GM19438 (cell line): ENCODE results near the gene TUBB4A.
"Not testable (repeated sequence)": the region's sequence is repeated elsewhere in the genome, so short reads cannot be mapped to it uniquely, and the experiment has no call there.

Experiments
- ATAC-seq: cut with Tn5 transposase; IDR thresholded peaks from one replicate; pipeline ENCODE4 v1.9.1; 2021; ENCODE audit warnings: low read depth; ENCODE audit not compliant: unreplicated experiment

The TUBB4A gene

DNA sequence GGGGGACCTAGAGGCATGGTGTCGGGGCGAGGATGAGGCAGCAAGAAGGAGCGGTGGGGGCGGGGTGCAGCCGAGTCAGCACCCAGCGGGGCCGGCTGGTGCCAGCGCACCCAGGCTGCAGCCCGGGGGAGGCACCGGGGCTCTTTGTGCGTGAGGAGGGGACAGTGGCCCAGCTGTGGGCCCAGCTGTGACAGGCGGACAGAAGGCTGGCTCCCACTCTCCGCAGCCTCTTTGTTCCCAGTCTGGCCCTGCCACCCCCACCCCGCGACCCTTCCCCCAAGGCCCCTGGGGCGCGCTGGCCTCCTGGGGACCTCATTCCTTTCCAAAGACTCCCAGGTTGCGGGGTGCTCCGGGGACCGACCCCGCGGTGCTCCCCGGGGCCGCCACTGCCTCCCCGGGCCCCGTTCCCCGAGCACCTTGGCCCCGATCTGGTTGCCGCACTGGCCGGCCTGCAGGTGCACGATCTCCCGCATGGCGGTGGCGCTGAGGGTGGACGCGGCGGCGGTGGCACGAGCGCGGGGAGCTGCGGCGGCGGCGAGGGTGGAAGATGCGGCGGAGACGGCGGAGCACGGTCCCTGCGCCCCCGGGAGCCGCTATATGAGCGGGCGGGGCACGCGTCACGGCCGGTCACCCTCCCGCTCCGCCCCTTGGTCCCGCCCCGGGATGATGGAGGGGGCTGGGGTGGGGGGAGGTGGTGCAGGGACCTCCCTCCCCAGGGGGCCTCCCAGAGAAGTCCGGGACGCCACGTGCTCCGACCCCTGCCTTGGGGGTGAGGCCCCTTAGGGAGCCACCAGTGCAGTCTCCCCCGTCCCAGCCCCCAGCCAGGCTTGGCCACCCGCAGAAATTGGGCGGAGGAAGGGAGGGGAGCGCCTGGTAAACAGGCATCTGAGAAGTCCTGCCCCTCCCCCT lies at the start of gene TUBB4A:
TUBB4A (minus strand) TSS at position 570 of the 909 bp plus-strand sequence; CDS start at position 473, 97 bp downstream.
- ATAC-seq = no peak

- ATAC-seq = no peak
Measured at GRCh38 chr19:6551091-6551490, 49.0 kb upstream of the TUBB4A start.

DNA sequence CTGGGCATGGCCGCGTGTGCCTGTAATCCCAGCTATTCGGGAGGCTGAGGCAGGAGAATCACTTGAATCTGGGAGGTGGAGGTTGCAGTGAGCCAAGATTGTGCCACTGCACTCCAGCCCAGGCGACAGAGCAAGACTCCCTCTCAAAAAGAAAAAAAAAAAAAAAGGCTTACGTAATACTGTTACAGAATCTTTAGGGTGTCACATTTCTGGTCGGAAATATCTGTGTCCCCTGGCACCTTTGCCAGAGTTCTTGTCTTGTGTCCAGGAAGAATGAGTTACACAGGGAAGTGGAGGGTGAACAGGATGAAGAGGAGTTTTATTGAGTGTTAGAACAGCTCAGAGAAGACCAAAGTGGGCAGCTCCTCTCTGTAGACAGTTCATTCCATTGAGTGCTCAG lies 48.6 kb upstream of the TUBB4A start:
- ATAC-seq = not testable (repeated sequence)

DNA sequence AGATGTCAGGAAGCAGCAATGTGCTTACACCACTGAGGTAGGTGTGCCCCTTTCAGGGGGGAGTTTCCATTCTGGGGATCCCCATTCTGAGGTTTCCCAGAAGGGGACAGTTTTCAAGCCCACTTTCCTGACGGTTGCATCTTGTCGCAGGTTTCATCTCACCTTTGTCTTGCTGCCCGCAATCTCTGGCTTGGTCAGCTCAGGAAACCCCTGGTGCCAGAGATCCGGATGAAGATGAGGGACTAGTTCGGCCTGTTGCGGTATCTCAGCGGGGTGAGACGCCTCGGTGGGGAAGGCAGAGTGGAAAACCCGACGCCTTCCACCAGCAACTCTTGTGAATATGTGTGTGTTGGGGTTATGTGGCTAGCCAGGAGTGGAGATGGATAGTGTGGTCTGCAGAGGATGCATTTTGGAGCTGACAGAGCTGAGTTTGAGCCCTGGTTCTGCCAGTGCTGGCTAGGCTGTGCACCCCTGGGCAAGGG lies 41.8 kb upstream of the TUBB4A start:
- no peak for ATAC-seq

DNA sequence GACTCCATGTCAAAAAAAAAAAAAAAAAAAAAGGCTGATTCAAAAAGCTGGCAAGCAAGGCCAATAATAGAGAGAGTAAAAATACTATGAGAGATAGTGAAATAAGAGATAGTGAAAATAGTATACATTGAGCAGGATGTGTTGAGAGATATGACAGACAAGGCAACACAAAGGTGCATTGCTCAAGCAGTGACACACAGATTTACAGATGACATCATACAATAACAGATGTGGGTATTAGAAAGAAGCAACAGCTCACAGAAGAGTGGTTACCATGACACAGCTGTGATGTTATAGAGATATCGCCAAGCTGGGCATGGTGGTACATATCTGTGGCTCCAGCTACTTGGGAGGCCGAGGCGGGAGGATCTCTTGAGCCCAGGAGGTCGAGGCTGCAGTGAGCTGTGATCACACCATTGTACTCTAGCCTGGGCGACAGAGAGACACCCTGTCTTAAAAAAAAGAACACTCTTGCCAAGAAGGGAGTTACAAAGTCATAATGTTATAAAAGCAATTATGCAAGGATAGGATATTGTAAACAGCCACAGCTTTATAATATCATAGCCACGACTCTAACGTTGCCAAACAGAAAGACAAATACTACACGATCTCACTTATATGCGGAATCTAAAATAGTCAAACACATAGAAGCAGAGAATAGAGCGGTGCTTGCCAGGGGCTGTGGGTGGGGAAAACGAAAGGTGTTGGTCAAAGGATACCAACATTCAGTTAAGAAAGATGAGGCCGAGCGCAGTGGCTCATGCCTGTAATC lies 39.0 kb upstream of the TUBB4A start:
- ATAC-seq = no peak

DNA sequence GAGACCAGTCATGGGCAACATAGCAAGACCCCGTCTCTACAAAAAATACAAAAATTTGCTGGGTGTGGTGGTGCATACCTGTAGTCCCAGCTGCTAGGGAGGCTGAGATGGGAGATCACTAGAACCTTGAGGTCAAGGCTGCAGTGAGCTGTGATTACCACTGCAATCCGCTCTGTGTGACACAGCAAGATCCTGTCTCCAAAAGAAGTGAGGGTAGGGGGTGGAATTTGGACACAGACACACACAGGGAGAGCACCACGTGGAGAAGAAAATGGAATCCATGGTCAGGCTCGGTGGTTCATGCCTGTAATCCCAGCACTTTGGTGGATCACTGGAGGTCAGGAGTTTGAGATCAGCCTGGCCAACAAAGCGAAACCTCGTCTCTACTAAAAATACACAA lies 37.4 kb upstream of the TUBB4A start:
- ATAC-seq = no peak

- no peak for ATAC-seq
Measured at GRCh38 chr19:6535558-6536137, 33.5 kb upstream of the TUBB4A start.

GRCh38 chr19:6534451-6535093 lies 32.5 kb upstream of the TUBB4A start:
- ATAC-seq = no peak

- no peak for ATAC-seq
Measured at GRCh38 chr19:6533746-6534418, 31.8 kb upstream of the TUBB4A start.

- no peak for ATAC-seq
Measured at GRCh38 chr19:6533000-6533328, 30.9 kb upstream of the TUBB4A start.

- ATAC-seq = no peak
Measured at GRCh38 chr19:6532244-6532999, 30.3 kb upstream of the TUBB4A start.

GRCh38 chr19:6531956-6532243 lies 29.8 kb upstream of the TUBB4A start:
- ATAC-seq = no peak

DNA sequence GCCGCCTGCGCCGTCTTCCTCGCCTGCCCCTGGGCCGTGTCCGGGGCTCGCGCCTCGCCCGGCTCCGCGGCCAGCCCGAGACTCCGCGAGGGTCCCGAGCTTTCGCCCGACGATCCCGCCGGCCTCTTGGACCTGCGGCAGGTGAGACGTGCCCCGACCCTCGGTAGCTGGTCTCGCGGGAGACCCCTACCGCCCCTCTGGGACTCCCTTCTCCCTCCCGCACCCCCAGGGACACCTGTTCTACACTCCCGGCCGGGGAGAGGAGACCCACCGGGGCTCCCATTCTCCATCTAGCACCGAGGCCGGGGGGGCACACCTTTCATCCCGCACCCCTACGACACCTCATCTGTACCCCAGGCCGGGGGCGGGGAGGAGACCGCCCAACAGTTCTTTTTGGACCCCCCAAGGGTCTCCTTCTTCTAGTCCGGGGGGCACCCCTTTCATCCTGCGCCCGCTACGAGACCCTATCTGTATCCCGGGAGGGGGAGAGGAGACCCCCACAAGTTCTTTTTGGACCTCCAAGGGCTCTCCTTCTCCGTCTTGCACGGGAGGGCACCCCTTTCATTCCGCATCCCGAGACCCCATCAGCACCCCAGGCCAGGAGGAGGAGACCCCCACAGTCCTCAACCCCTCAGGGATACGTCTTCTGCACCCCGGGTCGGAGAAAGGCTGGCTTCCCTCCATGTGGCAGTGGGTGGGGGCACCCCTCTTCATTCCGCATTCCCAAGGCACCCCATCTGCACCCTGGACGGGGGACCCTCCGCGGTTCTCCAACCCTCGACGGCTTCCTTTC lies 29.2 kb upstream of the TUBB4A start:
- ATAC-seq = no peak

DNA sequence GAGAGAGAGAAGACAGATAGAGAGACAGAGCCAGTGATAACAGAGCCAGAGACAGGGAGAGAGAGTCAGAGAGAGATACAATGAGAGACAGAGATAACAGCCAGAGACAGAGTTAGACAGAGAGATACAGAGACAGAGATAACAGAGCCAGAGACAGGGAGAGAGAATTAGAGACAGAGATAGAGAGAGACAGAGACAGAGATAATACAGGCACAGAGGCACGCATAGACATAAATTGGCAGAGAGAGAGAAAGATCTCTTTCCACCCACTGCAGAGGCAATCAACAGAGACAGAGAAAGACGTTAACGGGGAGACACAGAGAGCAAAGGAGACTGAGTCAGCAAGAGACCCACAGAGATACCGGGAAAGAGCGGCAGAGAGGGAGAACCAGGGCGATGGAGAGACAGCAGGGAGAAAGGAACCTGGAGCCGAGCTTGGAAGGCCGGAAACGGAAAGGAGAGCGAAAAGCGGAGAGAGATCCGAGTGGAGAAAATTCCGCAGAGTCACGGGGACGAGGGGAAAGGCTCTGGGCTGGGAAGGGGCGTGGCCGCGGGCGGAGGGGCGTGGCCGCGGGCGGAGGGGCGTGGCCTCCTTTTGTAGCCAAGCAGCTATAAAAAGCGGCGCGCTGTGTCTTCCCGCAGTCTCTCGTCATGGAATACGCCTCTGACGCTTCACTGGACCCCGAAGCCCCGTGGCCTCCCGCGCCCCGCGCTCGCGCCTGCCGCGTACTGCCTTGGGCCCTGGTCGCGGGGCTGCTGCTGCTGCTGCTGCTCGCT lies 28.5 kb upstream of the TUBB4A start, which contains the start of gene TNFSF9:
TNFSF9 (plus strand) TSS at position 641 of the 777 bp plus-strand sequence; CDS start at position 652, 11 bp downstream.
- ATAC-seq = no peak

DNA sequence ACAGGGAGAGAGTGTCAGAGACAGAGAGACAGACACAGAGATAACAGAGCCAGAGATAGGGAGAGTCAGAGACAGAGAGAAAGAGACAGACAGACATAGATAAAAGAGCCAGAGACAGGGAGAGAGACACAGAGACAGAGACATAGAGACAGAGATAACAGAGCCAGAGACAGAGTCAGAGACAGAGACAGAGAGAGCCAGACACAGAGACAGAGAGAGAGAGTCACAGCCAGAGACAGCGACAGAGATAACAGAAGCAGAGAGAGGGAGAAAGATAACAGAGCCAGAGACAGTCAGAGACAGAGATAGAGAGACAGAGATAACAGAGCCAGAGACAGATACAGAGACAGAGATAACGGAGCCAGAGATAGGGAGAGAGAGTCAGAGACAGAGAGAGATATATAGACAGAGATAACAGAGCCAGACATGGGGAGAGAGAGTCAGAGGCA lies 27.9 kb upstream of the TUBB4A start:
- no peak for ATAC-seq

GRCh38 chr19:6529351-6529750 lies 27.2 kb upstream of the TUBB4A start:
- no peak for ATAC-seq

DNA sequence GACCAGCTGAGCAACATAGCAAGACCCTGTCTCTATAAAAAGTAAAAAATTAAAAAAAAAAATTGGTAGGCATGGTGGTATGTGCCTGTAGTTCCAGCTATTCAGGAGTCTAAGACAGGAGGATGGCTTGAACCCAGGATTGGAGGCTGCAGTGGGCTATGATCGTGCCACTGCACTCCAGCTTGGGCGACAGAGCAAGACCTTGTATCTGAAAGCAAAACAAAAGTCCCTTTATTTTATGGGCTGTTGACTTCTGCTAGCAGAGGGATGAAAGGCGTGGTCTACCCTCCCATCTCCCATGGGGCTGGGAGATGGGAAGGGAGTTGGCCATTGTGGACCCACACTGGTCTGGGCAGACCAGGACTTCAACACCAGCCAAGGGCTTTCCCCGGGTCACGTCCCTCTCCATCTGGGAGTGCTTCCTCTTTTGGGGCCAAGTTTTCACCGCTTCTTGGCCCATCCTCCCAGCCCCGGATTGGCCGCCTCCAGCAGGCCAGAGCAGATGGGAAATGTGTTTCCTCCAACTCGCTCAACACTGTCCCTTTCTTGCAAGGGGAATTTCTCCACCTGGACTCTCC lies 26.5 kb upstream of the TUBB4A start:
- peak; percentile 2 for ATAC-seq
